ENCODE data around the gene ZFP36L1.

Gene ZFP36L1

GRCh38 chr14:68741839-68742470, 50.9 kb downstream of the ZFP36L1 start:
- H3K4me3 Mint-ChIP-seq: no peak overlapping the region
- peaks cover 8% of the 10 kb centered on the region for H3K4me1 Mint-ChIP-seq (ENCODE audit: low read depth)
- peaks cover 4% of the 10 kb centered on the region for H3K9me3 Mint-ChIP-seq
- H3K27me3 Mint-ChIP-seq: no peaks in the 10 kb centered on the region
- DNase-seq: no peak
- H3K36me3 Mint-ChIP-seq (ENCODE audit: low read depth): no peaks in the 10 kb centered on the region
- H3K27ac Mint-ChIP-seq: no peak overlapping the region

- Mint-ChIP-seq H3K4me1 (ENCODE audit: low read depth) (peaks cover 9% of the 10 kb centered on the region), H3K36me3 (ENCODE audit: low read depth) (no peaks in the 10 kb centered on the region), H3K4me3 (no peak overlapping the region), H3K9me3 (peaks cover 4% of the 10 kb centered on the region), H3K27me3 (no peaks in the 10 kb centered on the region), H3K27ac (no peak overlapping the region)
- DNase-seq: no peak
Observed at GRCh38 chr14:68741477-68741791, 51.4 kb downstream of the ZFP36L1 start.

GRCh38 chr14:68740788-68741476, 51.9 kb downstream of the ZFP36L1 start:
- Mint-ChIP-seq H3K4me3 (no peak overlapping the region), H3K9me3 (peaks cover 4% of the 10 kb centered on the region), H3K36me3 (ENCODE audit: low read depth) (no peaks in the 10 kb centered on the region), H3K27ac (no peak overlapping the region), H3K27me3 (no peaks in the 10 kb centered on the region), H3K4me1 (ENCODE audit: low read depth) (peaks cover 13% of the 10 kb centered on the region)
- no peak for DNase-seq

- Mint-ChIP-seq H3K36me3 (ENCODE audit: low read depth) (no peaks in the 10 kb centered on the region), H3K27ac (no peak overlapping the region), H3K4me3 (no peak overlapping the region), H3K4me1 (ENCODE audit: low read depth) (peaks cover 18% of the 10 kb centered on the region), H3K27me3 (no peaks in the 10 kb centered on the region), H3K9me3 (peaks cover 4% of the 10 kb centered on the region)
- no peak for DNase-seq
Observed at GRCh38 chr14:68739701-68740100, 53.2 kb downstream of the ZFP36L1 start.

- H3K27ac Mint-ChIP-seq: no peak overlapping the region
- H3K4me3 Mint-ChIP-seq: no peak overlapping the region
- no peak for DNase-seq
- no peaks in the 10 kb centered on the region for H3K27me3 Mint-ChIP-seq
- no peaks in the 10 kb centered on the region for H3K36me3 Mint-ChIP-seq (ENCODE audit: low read depth)
- H3K9me3 Mint-ChIP-seq: peaks cover 4% of the 10 kb centered on the region
- peaks cover 30% of the 10 kb centered on the region for H3K4me1 Mint-ChIP-seq (ENCODE audit: low read depth)
Observed at GRCh38 chr14:68738559-68738958, 54.3 kb downstream of the ZFP36L1 start.

Data from activated T-cell treated with anti-CD3 and anti-CD28 coated beads, Interleukin-2, amount 50 U/mL, for 24 hours (primary cell).